Hematopoietic multipotent progenitor cell treated with erythropoietin and hydrocortisone succinate and interleukin-3 and kit ligand, for 4 days (in vitro differentiated cells): Measurements from ENCODE around the gene RAB3IL1.

Experiments used
- DNase-seq: peaks from one replicate; pipeline ENCODE4 v3.0.0-alpha.2; 2015

The RAB3IL1 gene

GRCh38 chr11:61901397-61901796 is 16.0 kb downstream of the RAB3IL1 start:
- DNase-seq, result no peak

- no peak for DNase-seq
These were observed 17.1 kb downstream of the RAB3IL1 start for GRCh38 chr11:61900251-61900650.

- peak; percentile 94 for DNase-seq
These were observed 18.1 kb downstream of the RAB3IL1 start for GRCh38 chr11:61899146-61899841.

GRCh38 chr11:61898247-61898582 is 19.2 kb downstream of the RAB3IL1 start:
- DNase-seq, result no peak

GRCh38 chr11:61897387-61898246 is 19.7 kb downstream of the RAB3IL1 start:
- DNase-seq, result peak; percentile 89

- DNase-seq, result no peak
These were observed 20.5 kb downstream of the RAB3IL1 start for GRCh38 chr11:61896665-61897386.

- DNase-seq, result no peak
These were observed 21.7 kb downstream of the RAB3IL1 start for GRCh38 chr11:61895718-61896059.

GRCh38 chr11:61895046-61895717 is 22.2 kb downstream of the RAB3IL1 start:
- no peak for DNase-seq

GRCh38 chr11:61893981-61894380 is 23.4 kb downstream of the RAB3IL1 start:
- DNase-seq, result peak; percentile 59

- DNase-seq, result no peak
These were observed 25.3 kb downstream of the RAB3IL1 start for GRCh38 chr11:61892085-61892370.

GRCh38 chr11:61891331-61892084 is 25.9 kb downstream of the RAB3IL1 start, which contains the start of gene FADS3:
Gene FADS3 (minus strand): TSS chr11:61891545. CDS start chr11:61891381, 164 bp downstream.
- DNase-seq, result peak; percentile 86

- peak; percentile 65 for DNase-seq
These were observed 26.6 kb downstream of the RAB3IL1 start for GRCh38 chr11:61890529-61891330.

GRCh38 chr11:61889831-61890230 is 27.5 kb downstream of the RAB3IL1 start:
- no peak for DNase-seq

GRCh38 chr11:61888590-61888989 is 28.8 kb downstream of the RAB3IL1 start:
- DNase-seq, result no peak

- DNase-seq, result no peak
These were observed 29.4 kb downstream of the RAB3IL1 start for GRCh38 chr11:61887839-61888494.

GRCh38 chr11:61886643-61887042 is 30.7 kb downstream of the RAB3IL1 start:
- no peak for DNase-seq

- no peak for DNase-seq
These were observed 31.4 kb downstream of the RAB3IL1 start for GRCh38 chr11:61885784-61886580.

GRCh38 chr11:61885166-61885778 is 32.1 kb downstream of the RAB3IL1 start:
- DNase-seq, result peak; percentile 68

- DNase-seq, result no peak
These were observed 33.4 kb downstream of the RAB3IL1 start for GRCh38 chr11:61883947-61884346.

GRCh38 chr11:61883327-61883726 is 34.0 kb downstream of the RAB3IL1 start:
- no peak for DNase-seq
